ENCODE measurements around the gene GRXCR1. TPM values are rescaled to one million over a fixed set of nuclear protein-coding genes. Genes with fewer than 3 reads are reported as not detected.

GRXCR1 gene
- total RNA-seq, 1 experiment from 2014 or later, result not detected

- ChIA-PET CTCF (no interaction called here), POLR2A (no interaction called here)
- Histone ChIP-seq H3K36me3 (ENCODE audit: control insufficient read depth, insufficient read depth, low read length) (no peaks in the 10 kb centered on the region), H3K9me3 (no peaks in the 10 kb centered on the region), H3K4me3 (ENCODE audit: low read depth, low read length) (no peak overlapping the region), H3K4me1 (no peaks in the 10 kb centered on the region), H3K27me3 (replicated peaks; ENCODE audit: control insufficient read depth, insufficient read depth, low read length) (no peaks in the 10 kb centered on the region)
- intact Hi-C loops (cut with micrococcal nuclease; ENCODE audit: unreplicated experiment), result no loop called here
- BruUV-seq (replicated peaks), result no TSS peak
- Mint-ChIP-seq H3K4me3 (ENCODE audit: unreplicated experiment) (no peak overlapping the region), H3K4me1 (ENCODE audit: low read depth, unreplicated experiment) (no peaks in the 10 kb centered on the region), H3K27me3 (ENCODE audit: insufficient read depth, unreplicated experiment) (peaks cover 7% of the 10 kb centered on the region), H3K9me3 (ENCODE audit: unreplicated experiment) (no peaks in the 10 kb centered on the region), H3K27ac (ENCODE audit: unreplicated experiment) (no peak overlapping the region), H3K36me3 (ENCODE audit: insufficient read depth, unreplicated experiment) (no peaks in the 10 kb centered on the region)
- no peak for TF ChIP-seq CTCF (IDR thresholded peaks at IDR 0.05; ENCODE audit: insufficient read depth in 1 of 2, low read depth in 1 of 2, low read length in 1 of 2, severe bottlenecking in 1 of 2, unreplicated experiment in 1 of 2)
- no peak for DNase-seq
These were observed 12.5 kb downstream of the GRXCR1 start for GRCh38 chr4:42904986-42905385.

- Mint-ChIP-seq H3K4me1 (ENCODE audit: low read depth, unreplicated experiment) (no peaks in the 10 kb centered on the region), H3K4me3 (ENCODE audit: unreplicated experiment) (no peak overlapping the region), H3K9me3 (ENCODE audit: unreplicated experiment) (no peaks in the 10 kb centered on the region), H3K27ac (ENCODE audit: unreplicated experiment) (no peak overlapping the region), H3K27me3 (ENCODE audit: insufficient read depth, unreplicated experiment) (peaks cover 7% of the 10 kb centered on the region), H3K36me3 (ENCODE audit: insufficient read depth, unreplicated experiment) (no peaks in the 10 kb centered on the region)
- intact Hi-C loops (cut with micrococcal nuclease; ENCODE audit: unreplicated experiment), result no loop called here
- H3K27me3 ChIP-seq (replicated peaks; ENCODE audit: control insufficient read depth, insufficient read depth, low read length), result no peaks in the 10 kb centered on the region
- no TSS peak for BruUV-seq (replicated peaks)
- POLR2A ChIA-PET, result no interaction called here
- H3K9me3 ChIP-seq, result no peaks in the 10 kb centered on the region
- no peaks in the 10 kb centered on the region for H3K4me1 ChIP-seq
- H3K4me3 ChIP-seq (ENCODE audit: low read depth, low read length), result no peak overlapping the region
- CTCF ChIA-PET, result no interaction called here
- no peak for DNase-seq
- TF ChIP-seq CTCF (IDR thresholded peaks at IDR 0.05; ENCODE audit: insufficient read depth in 1 of 2, low read depth in 1 of 2, low read length in 1 of 2, severe bottlenecking in 1 of 2, unreplicated experiment in 1 of 2), result no peak
- H3K36me3 ChIP-seq (ENCODE audit: control insufficient read depth, insufficient read depth, low read length), result no peaks in the 10 kb centered on the region
These were observed 13.1 kb downstream of the GRXCR1 start for GRCh38 chr4:42905591-42905990.

- Histone ChIP-seq H3K27me3 (replicated peaks; ENCODE audit: control insufficient read depth, insufficient read depth, low read length) (no peaks in the 10 kb centered on the region), H3K36me3 (ENCODE audit: control insufficient read depth, insufficient read depth, low read length) (no peaks in the 10 kb centered on the region), H3K4me3 (ENCODE audit: low read depth, low read length) (no peak overlapping the region), H3K9me3 (no peaks in the 10 kb centered on the region), H3K4me1 (no peaks in the 10 kb centered on the region)
- H3K36me3 Mint-ChIP-seq (ENCODE audit: insufficient read depth, unreplicated experiment), result no peaks in the 10 kb centered on the region
- H3K27ac Mint-ChIP-seq (ENCODE audit: unreplicated experiment), result no peak overlapping the region
- no peak for TF ChIP-seq CTCF (IDR thresholded peaks at IDR 0.05; ENCODE audit: insufficient read depth in 1 of 2, low read depth in 1 of 2, low read length in 1 of 2, severe bottlenecking in 1 of 2, unreplicated experiment in 1 of 2)
- CTCF ChIA-PET, result no interaction called here
- POLR2A ChIA-PET, result no interaction called here
- H3K27me3 Mint-ChIP-seq (ENCODE audit: insufficient read depth, unreplicated experiment), result peaks cover 9% of the 10 kb centered on the region
- H3K4me1 Mint-ChIP-seq (ENCODE audit: low read depth, unreplicated experiment), result no peaks in the 10 kb centered on the region
- DNase-seq, result no peak
- BruUV-seq (replicated peaks), result no TSS peak
- no peak overlapping the region for H3K4me3 Mint-ChIP-seq (ENCODE audit: unreplicated experiment)
- H3K9me3 Mint-ChIP-seq (ENCODE audit: unreplicated experiment), result no peaks in the 10 kb centered on the region
- intact Hi-C loops (cut with micrococcal nuclease; ENCODE audit: unreplicated experiment), result no loop called here
These were observed 13.8 kb downstream of the GRXCR1 start for GRCh38 chr4:42906341-42906740.
